Right atrium auricular region (tissue), 2 donors: ENCODE measurements around the gene CBX2. TPM values are rescaled to one million over a fixed set of nuclear protein-coding genes. Genes with fewer than 3 reads are reported as not detected.
"Not testable (repeated sequence)": the region's sequence is repeated elsewhere in the genome, so short reads cannot be mapped to it uniquely, and the experiment has no call there.

ENCODE experiments used
- DNase-seq: peaks from one replicate; pipeline ENCODE4 v3.0.0-alpha.2; 2019; ENCODE audit warnings: low spot score
- H3K27ac ChIP-seq, 2 donors: fragments of 200-600 bp; sonication (generic); 1 replicate in 1 of 2; 2 replicates in 1 of 2; pipeline ENCODE4 v1.5.1; 2016 to 2019
- H3K27me3 ChIP-seq, 2 donors: fragments of 200-600 bp; sonication (generic); one replicate each; pipeline versions ENCODE4 v1.5.1 to v1.6.0; 2017 to 2019
- H3K36me3 ChIP-seq: fragments of 200-600 bp; sonication (generic); one replicate; pipeline ENCODE4 v1.5.1; 2016
- H3K4me1 ChIP-seq, 2 donors: fragments of 200-600 bp; sonication (generic); one replicate each; pipeline versions ENCODE4 v1.5.1 to v1.6.0; 2017 to 2019
- H3K4me3 ChIP-seq, 2 donors: fragments of 200-600 bp; sonication (generic); 1 replicate in 1 of 2; 2 replicates in 1 of 2; pipeline ENCODE4 v1.5.1; 2017 to 2019; ENCODE audit warnings: mild to moderate bottlenecking in 1 of 2, moderate library complexity in 1 of 2
- H3K9me3 ChIP-seq, 2 donors: fragments of 200-600 bp; sonication (generic); one replicate each; pipeline ENCODE4 v1.5.1; 2019
- total RNA-seq, 2 donors: library from RNA; depleted of rRNA; stranded (reverse); fragments of >200 nt; gene quantifications; one replicate each; pipeline ENCODE4 v1.1.0, GENCODE V29; 2016
- TF ChIP-seq, protein P1 (sequence below), 2 donors: fragments of 200-600 bp; sonication (generic); IDR thresholded peaks; one replicate each; pipeline ENCODE4 v1.5.1; 2019; ENCODE audit warnings: antibody characterized with exemption in 2 of 2

CBX2 gene
- total RNA-seq, 2 donors from 2014 or later: 1.0 to 1.7 TPM

GRCh38 chr17:79749958-79750357 is 28.0 kb upstream of the CBX2 start:
- Histone ChIP-seq H3K27me3 (peaks cover 11 to 42% of the 10 kb centered on the region in 2 donors), H3K4me1 (peaks cover 0 to 19% of the 10 kb centered on the region in 2 donors), H3K27ac (no peak overlapping the region), H3K4me3 (no peak overlapping the region), H3K36me3 (no peaks in the 10 kb centered on the region), H3K9me3 (no peaks in the 10 kb centered on the region)
- DNase-seq: no peak
- TF ChIP-seq, protein P1, sequence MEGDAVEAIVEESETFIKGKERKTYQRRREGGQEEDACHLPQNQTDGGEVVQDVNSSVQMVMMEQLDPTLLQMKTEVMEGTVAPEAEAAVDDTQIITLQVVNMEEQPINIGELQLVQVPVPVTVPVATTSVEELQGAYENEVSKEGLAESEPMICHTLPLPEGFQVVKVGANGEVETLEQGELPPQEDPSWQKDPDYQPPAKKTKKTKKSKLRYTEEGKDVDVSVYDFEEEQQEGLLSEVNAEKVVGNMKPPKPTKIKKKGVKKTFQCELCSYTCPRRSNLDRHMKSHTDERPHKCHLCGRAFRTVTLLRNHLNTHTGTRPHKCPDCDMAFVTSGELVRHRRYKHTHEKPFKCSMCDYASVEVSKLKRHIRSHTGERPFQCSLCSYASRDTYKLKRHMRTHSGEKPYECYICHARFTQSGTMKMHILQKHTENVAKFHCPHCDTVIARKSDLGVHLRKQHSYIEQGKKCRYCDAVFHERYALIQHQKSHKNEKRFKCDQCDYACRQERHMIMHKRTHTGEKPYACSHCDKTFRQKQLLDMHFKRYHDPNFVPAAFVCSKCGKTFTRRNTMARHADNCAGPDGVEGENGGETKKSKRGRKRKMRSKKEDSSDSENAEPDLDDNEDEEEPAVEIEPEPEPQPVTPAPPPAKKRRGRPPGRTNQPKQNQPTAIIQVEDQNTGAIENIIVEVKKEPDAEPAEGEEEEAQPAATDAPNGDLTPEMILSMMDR (IDR thresholded peaks at IDR 0.05): no peak

DNA sequence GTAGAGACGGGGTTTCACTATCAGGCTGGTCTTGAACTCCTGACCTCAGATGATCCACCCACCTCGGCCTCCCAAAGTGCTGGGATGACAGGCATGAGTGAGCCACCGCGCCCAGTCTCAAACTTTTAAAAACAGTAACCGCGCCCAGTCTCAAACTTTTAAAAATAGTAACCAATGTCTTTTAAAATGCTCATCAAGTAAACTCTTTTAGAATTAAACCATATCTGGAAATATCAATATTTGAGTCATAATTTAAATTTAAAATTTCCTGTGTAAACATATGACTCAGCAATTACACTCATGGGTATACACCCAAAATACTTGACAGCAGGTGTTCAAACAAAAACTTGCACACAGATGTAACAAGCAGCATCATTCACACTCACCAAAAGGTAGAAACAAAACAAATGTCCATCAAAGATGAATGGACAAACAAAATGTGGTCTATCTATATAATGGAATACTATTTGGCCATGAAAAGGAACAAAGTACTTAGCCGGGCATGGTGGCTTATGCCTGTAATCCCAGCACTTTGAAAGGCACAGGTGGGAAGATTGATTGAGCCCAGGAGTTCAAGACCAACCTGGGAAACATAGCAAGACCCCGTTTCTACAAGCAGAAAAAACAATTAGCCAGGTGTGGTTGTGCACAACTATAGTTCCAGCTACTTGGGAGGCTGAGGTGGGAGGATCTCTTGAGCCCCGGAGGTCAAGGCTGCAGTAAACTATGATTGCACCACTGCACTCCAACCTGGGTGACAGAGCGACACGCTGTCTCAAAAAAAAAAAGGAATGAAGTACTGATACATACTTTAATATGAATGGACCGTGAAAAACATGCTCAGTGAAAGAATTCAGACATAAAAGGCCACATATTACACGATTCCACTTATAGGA is 27.1 kb upstream of the CBX2 start:
- TF ChIP-seq, protein P1 (IDR thresholded peaks at IDR 0.05): no peak
- DNase-seq: no peak

GRCh38 chr17:79752175-79752574 is 25.8 kb upstream of the CBX2 start:
- no peak for DNase-seq
- Histone ChIP-seq H3K36me3 (no peaks in the 10 kb centered on the region), H3K4me3 (no peak overlapping the region), H3K4me1 (peaks cover 0 to 13% of the 10 kb centered on the region in 2 donors), H3K9me3 (no peaks in the 10 kb centered on the region), H3K27ac (no peak overlapping the region), H3K27me3 (peaks cover 8 to 38% of the 10 kb centered on the region in 2 donors)
- TF ChIP-seq, protein P1 (IDR thresholded peaks at IDR 0.05): no peak

More for the DNA sequence above, 27.1 kb upstream of the CBX2 start:
- Histone ChIP-seq H3K27ac (no peak overlapping the region), H3K36me3 (no peaks in the 10 kb centered on the region), H3K9me3 (no peaks in the 10 kb centered on the region), H3K4me1 (peaks cover 0 to 19% of the 10 kb centered on the region in 2 donors), H3K27me3 (peaks cover 11 to 42% of the 10 kb centered on the region in 2 donors), H3K4me3 (no peak overlapping the region)

- H3K36me3 ChIP-seq: no peaks in the 10 kb centered on the region
- DNase-seq: no peak
- TF ChIP-seq, protein P1 (IDR thresholded peaks at IDR 0.05): no peak
- H3K27me3 ChIP-seq: peaks cover 0 to 19% of the 10 kb centered on the region in 2 donors
- no peak overlapping the region for H3K4me3 ChIP-seq
- no peaks in the 10 kb centered on the region for H3K4me1 ChIP-seq
- no peak overlapping the region for H3K27ac ChIP-seq
- no peaks in the 10 kb centered on the region for H3K9me3 ChIP-seq
These were observed 23.6 kb upstream of the CBX2 start for GRCh38 chr17:79754370-79754769.

- peaks cover 0 to 14% of the 10 kb centered on the region in 2 donors for H3K27me3 ChIP-seq
- not testable (repeated sequence) for H3K9me3 ChIP-seq, H3K27ac ChIP-seq, H3K36me3 ChIP-seq, H3K4me3 ChIP-seq, DNase-seq, H3K4me1 ChIP-seq
These were observed 23.0 kb upstream of the CBX2 start for GRCh38 chr17:79754903-79755302.

DNA sequence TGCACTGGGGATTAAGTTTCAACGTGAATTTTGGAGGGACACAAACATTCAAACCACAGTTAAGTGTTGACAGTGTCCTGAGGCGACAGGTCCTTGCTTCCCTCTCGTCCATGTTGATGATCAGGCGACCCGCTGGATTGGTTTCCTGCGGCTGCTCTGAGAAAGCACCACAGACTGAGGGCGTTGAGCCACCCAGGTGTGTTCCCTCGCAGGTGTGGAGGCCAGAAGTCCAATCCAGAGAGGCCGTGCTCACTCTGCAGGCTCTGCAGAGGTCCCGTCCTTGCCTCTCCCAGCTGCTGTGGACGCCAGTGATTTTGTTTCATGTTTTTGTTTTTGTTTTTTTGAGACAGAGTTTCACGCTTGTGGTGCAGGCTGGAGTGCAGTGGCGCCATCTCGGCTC is 22.4 kb upstream of the CBX2 start:
- Histone ChIP-seq H3K4me3 (no peak overlapping the region), H3K36me3 (no peaks in the 10 kb centered on the region), H3K4me1 (no peaks in the 10 kb centered on the region), H3K27me3 (peaks cover 0 to 7% of the 10 kb centered on the region in 2 donors), H3K27ac (no peak overlapping the region), H3K9me3 (no peaks in the 10 kb centered on the region)
- TF ChIP-seq, protein P1 (IDR thresholded peaks at IDR 0.05): no peak
- no peak for DNase-seq
